Activated T-helper 1 cell treated with anti-CD3 and anti-CD28 coated beads, Interleukin-12 subunit alpha, Interleukin-12 subunit beta, Interleukin-2, Interleukin-4 antibody, amounts not matched to agents 30 ng/mL and 10 ng/mL and 1 ng/mL, durations not matched to agents 14 hours and 24 hours and 36 hours (primary cell): Measurements from ENCODE around the gene FYB2. TPM values are rescaled to one million over a fixed set of nuclear protein-coding genes. Genes with fewer than 3 reads are reported as not detected.

Experiments
- DNase-seq: peaks from one replicate; pipeline ENCODE4 v3.0.0; 2021; ENCODE audit warnings: low spot score
- H3K27ac Mint-ChIP-seq: one replicate; pipeline ENCODE4 v1.8.0; 2021; ENCODE audit warnings: mild to moderate bottlenecking, mixed read lengths
- H3K27me3 Mint-ChIP-seq: one replicate; pipeline ENCODE4 v1.8.0; 2022; ENCODE audit warnings: mild to moderate bottlenecking, moderate library complexity, mixed read lengths; ENCODE audit not compliant: insufficient read depth
- H3K36me3 Mint-ChIP-seq: one replicate; pipeline ENCODE4 v1.8.0; 2021; ENCODE audit warnings: low read depth, mixed read lengths
- H3K4me1 Mint-ChIP-seq: one replicate; pipeline ENCODE4 v1.8.0; 2021; ENCODE audit warnings: low read depth, mixed read lengths
- H3K4me3 Mint-ChIP-seq: one replicate; pipeline ENCODE4 v1.8.0; 2021; ENCODE audit warnings: mild to moderate bottlenecking, moderate library complexity, mixed read lengths
- H3K9me3 Mint-ChIP-seq: one replicate; pipeline ENCODE4 v1.8.0; 2021; ENCODE audit warnings: mixed read lengths
- intact Hi-C: fragments of 100-400 bp; cut with micrococcal nuclease; formaldehyde crosslinking; loops from one replicate; pipeline ENCODE4 v1.15.1; 2024
- total RNA-seq: library from RNA; stranded (reverse); gene quantifications from 2 replicates; pipeline ENCODE4 v1.2.3, GENCODE V29; 2022

The FYB2 gene, protein sequence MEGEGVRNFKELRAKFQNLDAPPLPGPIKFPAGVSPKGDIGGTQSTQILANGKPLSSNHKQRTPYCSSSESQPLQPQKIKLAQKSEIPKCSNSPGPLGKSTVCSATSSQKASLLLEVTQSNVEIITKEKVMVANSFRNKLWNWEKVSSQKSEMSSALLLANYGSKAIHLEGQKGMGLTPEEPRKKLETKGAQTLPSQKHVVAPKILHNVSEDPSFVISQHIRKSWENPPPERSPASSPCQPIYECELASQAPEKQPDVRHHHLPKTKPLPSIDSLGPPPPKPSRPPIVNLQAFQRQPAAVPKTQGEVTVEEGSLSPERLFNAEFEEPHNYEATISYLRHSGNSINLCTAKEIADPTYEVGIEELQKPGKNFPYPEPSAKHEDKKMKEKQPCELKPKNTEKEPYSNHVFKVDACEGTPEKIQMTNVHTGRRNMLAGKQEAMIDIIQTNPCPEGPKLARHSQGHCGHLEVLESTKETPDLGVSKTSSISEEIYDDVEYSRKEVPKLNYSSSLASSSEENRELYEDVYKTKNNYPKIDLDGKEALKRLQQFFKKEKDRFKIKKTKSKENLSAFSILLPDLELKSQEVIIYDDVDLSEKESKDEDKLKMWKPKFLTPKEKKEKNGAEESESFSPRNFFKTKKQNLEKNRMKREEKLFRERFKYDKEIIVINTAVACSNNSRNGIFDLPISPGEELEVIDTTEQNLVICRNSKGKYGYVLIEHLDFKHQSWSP
- not detected in 2 replicates for total RNA-seq

DNA sequence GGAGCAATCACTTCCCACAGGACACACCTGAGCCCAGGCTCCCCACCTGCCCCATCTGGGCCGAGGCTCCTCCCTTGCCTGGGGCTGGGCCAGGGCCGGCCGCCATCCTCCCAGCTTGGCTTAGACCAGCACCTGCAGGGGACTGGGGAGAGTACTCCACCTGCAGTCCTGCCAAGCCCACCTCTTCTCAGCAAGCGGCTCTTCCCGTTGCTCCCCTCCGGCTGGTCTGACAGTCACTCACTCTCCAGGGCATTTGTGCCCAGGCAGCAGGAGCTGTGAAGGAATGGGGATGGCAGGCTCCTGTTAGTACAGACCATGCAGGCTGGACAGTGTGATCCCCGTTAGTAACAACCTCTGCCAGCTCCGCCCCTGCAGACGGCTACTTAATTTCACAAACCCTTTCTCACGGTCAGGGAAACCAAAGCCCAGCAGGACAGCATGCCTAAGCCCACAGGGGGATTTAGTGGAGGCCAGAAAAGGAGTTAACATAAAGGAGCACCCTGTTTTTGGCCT lies at the start of gene FYB2:
Gene FYB2 (minus strand): TSS at position 18 of the 513 bp plus-strand sequence. CDS start 114 bp downstream, outside the sequence.
- Mint-ChIP-seq H3K36me3 (no peaks in the 10 kb centered on the region), H3K27ac (no peak within 1 kb of the TSS), H3K27me3 (peaks cover 9% of the 10 kb centered on the region), H3K9me3 (peaks cover 4% of the 10 kb centered on the region), H3K4me3 (no peak within 1 kb of the TSS), H3K4me1 (no peaks in the 10 kb centered on the region)
- intact Hi-C loops, result no loop called here
- no peak for DNase-seq

DNA sequence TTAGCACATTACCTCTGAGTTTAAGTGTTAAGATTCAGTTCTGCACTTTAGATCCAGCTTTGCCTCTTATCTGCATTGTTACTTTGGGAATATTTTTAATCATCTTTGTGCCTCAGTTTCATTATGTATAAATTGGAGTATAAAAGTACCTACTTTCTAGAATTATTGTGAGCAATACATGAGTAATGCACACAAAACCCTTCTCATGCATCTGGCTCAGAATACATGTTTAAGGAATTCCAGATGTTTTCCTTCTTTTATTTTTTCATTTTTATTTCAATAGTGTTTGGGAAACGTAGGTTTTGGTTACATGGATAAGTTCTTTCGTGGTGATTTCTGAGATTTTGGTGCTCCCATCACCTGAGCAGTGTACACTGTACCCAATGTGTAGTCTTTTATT lies 49.6 kb upstream of the FYB2 start:
- H3K4me1 Mint-ChIP-seq, result no peaks in the 10 kb centered on the region
- H3K27me3 Mint-ChIP-seq, result peaks cover 1% of the 10 kb centered on the region
- intact Hi-C loops, result no loop called here
- H3K4me3 Mint-ChIP-seq, result no peak overlapping the region
- no peaks in the 10 kb centered on the region for H3K36me3 Mint-ChIP-seq
- H3K9me3 Mint-ChIP-seq, result no peaks in the 10 kb centered on the region
- no peak for DNase-seq
- no peak overlapping the region for H3K27ac Mint-ChIP-seq

DNA sequence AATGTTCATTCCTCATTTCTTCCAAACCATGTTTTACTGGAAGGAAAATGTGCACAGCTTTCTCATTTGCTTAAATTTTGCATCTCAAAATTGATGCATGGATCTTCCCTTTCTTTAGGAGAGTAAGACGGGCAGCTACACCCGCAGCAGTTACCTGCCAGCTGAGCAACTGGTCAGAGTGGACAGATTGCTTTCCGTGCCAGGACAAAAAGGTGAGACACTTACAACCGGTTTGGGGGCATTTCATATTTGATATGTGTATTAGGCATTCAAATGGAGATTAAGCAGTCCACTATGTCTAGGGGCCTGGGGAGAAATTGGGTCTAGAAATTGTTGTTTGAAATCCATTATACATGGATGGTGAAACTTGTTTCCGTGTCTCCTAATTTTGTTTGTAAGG lies 48.3 kb upstream of the FYB2 start:
- Mint-ChIP-seq H3K27ac (no peak overlapping the region), H3K27me3 (peaks cover 1% of the 10 kb centered on the region), H3K4me3 (no peak overlapping the region), H3K4me1 (no peaks in the 10 kb centered on the region), H3K9me3 (no peaks in the 10 kb centered on the region), H3K36me3 (no peaks in the 10 kb centered on the region)
- no peak for DNase-seq
- intact Hi-C loops, result no loop called here

DNA sequence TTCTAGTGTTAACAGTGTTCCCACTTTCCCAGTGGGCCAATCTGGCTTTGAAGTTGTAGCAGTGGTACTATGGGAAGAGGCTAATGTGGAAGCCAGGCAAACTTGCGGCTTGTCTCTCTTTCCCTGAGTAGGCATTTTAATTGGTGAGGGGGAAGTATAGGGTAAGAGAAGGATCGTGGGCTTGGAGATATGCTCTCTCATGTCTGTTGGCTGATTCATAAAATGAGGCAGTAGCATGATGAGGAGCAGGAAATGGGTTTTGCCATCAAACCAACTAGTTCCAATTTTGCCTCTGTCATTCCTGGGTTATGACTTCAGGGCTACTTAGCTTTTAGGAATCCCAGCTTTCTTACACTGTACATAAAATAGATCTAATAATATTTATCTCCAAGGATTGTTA lies 47.5 kb upstream of the FYB2 start:
- peaks cover 1% of the 10 kb centered on the region for H3K27me3 Mint-ChIP-seq
- no peaks in the 10 kb centered on the region for H3K36me3 Mint-ChIP-seq
- no peak overlapping the region for H3K4me3 Mint-ChIP-seq
- H3K9me3 Mint-ChIP-seq, result no peaks in the 10 kb centered on the region
- DNase-seq, result no peak
- intact Hi-C loops, result no loop called here
- H3K4me1 Mint-ChIP-seq, result no peaks in the 10 kb centered on the region
- H3K27ac Mint-ChIP-seq, result no peak overlapping the region

DNA sequence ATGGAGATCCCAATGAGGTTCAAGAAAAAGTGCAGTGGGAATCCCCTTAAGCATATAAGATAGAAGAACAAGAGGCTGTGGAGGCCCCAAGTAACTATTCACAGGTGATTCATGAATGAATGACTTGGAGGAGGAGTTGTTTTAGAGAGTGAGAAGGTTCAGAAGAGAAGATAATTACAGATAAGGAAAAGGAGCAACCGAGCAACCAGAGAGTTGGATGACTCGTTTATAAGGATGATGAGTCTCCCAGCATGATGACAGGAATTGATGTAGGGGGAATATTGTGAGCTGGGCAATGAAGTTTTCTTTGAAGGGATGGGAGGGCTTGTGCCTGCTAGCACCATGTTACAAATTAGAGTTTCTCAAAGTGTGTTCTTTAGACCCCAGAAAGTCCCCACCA lies 45.2 kb upstream of the FYB2 start:
- no peaks in the 10 kb centered on the region for H3K4me1 Mint-ChIP-seq
- H3K4me3 Mint-ChIP-seq, result no peak overlapping the region
- no peak for DNase-seq
- intact Hi-C loops, result no loop called here
- peaks cover 1% of the 10 kb centered on the region for H3K27me3 Mint-ChIP-seq
- no peaks in the 10 kb centered on the region for H3K9me3 Mint-ChIP-seq
- no peaks in the 10 kb centered on the region for H3K36me3 Mint-ChIP-seq
- no peak overlapping the region for H3K27ac Mint-ChIP-seq

DNA sequence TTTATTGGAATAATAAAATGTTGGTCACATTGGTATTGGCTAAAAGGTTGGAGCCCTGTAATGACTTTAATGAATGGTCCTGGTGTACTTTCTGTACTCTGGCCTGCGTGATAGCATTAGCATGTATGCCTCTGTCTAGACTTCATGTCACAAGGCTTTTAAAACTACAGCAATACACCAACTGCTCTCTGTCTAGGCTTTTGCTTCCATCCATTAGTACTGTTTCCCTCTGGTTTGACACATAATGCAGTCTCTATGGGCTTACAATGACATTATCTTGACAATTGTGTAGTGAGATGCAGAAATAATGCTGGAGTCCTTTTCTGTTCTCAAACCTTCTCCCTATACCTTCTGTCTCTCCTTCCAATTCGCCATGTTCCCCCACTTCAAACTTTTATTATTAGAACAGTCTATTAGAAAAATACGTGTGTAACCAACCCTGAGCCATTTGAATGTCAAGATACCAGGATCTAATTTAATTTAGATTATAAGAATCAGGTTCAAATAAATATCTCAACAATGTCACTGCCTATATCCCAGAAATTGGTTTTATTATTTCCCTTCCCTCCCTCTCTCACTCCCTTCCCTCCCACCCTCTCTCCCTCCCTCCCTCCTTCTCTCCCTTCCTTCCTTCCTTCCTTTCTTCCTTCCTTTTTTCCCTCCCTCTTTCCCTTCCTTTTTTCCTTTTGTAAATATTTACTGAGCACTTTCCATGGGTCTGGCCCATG lies 44.2 kb upstream of the FYB2 start:
- intact Hi-C loops, result no loop called here
- Mint-ChIP-seq H3K36me3 (no peaks in the 10 kb centered on the region), H3K4me3 (no peak overlapping the region), H3K27ac (no peak overlapping the region), H3K4me1 (no peaks in the 10 kb centered on the region), H3K9me3 (no peaks in the 10 kb centered on the region), H3K27me3 (no peaks in the 10 kb centered on the region)
- no peak for DNase-seq

DNA sequence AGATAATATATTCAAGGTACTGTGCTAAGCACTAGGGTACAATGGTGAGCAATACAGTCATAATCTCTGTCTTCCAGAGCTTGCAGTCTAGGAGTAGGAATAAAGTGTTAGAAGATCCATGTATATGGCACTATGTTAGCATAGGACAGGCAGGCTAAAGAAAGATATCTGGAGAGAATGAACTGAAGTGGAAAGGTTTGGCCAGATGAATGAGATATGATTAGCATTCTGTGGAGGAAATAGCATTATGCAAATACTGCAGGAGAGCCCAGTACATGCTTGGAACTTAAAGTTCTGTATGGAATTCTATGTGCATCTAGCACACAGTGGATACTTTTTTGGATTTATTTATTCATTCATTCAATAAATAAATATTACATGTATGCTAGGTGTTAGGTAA lies 40.1 kb upstream of the FYB2 start:
- H3K4me1 Mint-ChIP-seq, result no peaks in the 10 kb centered on the region
- H3K36me3 Mint-ChIP-seq, result no peaks in the 10 kb centered on the region
- no peak overlapping the region for H3K27ac Mint-ChIP-seq
- H3K27me3 Mint-ChIP-seq, result no peaks in the 10 kb centered on the region
- DNase-seq, result no peak
- no peaks in the 10 kb centered on the region for H3K9me3 Mint-ChIP-seq
- no peak overlapping the region for H3K4me3 Mint-ChIP-seq
- intact Hi-C loops, result no loop called here

DNA sequence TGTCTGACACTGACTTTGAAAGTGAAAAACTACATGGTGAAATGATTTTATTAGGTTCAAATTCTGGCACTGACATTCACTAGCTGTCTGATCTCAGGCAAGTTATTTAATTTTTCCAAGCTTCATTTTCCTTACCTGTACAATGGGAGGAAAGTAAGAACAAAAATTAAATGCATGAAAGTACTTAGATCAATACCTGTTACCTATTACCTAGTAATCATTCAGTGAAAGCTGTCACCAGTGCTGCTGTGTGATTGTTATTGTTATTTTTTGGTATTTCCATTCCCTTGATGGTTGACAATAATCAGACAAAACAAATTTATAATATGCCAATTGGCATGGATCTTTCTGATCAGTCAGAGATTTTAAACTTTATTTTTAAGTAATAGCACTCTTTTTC lies 37.0 kb upstream of the FYB2 start:
- H3K4me3 Mint-ChIP-seq, result no peak overlapping the region
- H3K9me3 Mint-ChIP-seq, result no peaks in the 10 kb centered on the region
- H3K27me3 Mint-ChIP-seq, result no peaks in the 10 kb centered on the region
- H3K4me1 Mint-ChIP-seq, result no peaks in the 10 kb centered on the region
- H3K27ac Mint-ChIP-seq, result no peak overlapping the region
- intact Hi-C loops, result no loop called here
- no peaks in the 10 kb centered on the region for H3K36me3 Mint-ChIP-seq
- DNase-seq, result no peak

DNA sequence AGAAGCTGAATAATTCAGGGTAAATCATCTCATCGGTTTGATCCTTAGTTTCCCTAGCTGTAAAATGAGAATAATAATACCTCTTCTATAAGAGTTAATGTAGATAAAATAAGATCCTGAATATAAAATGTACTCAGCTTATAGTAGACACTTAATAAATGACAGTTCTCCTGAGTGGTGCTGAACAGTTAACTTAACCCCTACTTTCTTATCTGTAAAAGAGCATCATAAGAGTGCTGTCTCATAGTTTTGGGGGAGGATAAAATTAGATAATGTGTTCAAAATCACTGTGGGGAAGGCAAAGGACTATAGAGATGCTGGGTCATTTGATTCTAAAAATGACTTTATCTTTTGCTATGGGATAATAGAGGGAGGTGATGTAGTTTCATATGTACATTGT lies 36.0 kb upstream of the FYB2 start:
- H3K4me3 Mint-ChIP-seq, result no peak overlapping the region
- H3K4me1 Mint-ChIP-seq, result no peaks in the 10 kb centered on the region
- intact Hi-C loops, result no loop called here
- H3K9me3 Mint-ChIP-seq, result no peaks in the 10 kb centered on the region
- no peak for DNase-seq
- no peak overlapping the region for H3K27ac Mint-ChIP-seq
- H3K27me3 Mint-ChIP-seq, result no peaks in the 10 kb centered on the region
- no peaks in the 10 kb centered on the region for H3K36me3 Mint-ChIP-seq

DNA sequence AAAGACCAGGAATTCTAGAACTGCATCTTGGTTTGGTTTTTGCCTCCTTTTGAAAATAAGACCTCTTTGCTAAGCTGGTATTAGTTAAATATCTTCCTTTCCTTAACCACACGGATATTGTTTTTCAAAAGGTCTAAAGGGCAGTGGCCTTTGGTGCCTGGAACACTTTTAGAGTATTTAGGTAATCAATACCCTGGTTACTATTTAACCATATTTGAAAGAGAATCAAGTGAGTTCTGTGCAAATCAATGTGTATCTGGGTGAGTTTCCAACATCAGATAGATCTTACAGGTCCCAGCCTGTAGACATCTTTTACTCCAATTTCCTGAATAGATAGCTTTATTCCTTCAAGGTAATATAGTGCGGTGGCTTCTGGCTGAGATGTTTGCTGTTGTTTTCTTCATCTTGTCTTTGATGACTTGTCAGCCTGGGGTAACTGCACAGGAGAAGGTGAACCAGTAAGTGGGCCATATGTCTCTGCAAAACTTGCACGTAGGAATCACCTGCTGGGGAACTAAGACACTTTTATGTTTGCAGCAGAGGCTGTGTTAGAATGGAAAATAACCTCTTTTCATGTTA lies 35.4 kb upstream of the FYB2 start, which contains the start of gene C8A:
Gene C8A (plus strand): TSS at position 277 of the 579 bp plus-strand sequence. CDS start 105 bp downstream, at position 382.
- intact Hi-C loops, result no loop called here

DNA sequence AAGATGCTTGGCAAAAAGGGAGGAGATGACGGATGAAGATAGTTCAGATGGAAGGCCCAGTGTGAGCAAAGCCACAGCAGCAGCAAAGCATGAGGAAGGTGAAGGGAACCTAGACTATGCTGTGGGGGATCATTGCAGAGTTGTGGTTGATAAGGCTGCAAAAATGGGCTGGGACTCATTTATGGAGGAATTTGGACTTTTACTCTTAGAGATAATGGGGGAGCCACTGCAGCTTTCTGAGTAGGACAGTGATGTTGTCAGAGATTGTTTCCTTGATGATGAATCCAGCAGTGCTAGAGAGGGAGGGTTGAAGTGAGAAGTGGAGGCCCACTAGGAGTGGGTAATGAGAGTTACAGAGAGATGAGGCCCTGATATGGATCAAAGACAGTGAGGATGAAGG lies 33.3 kb upstream of the FYB2 start:
- Mint-ChIP-seq H3K9me3 (no peaks in the 10 kb centered on the region), H3K36me3 (no peaks in the 10 kb centered on the region), H3K27me3 (no peaks in the 10 kb centered on the region), H3K4me1 (no peaks in the 10 kb centered on the region), H3K27ac (no peak overlapping the region), H3K4me3 (no peak overlapping the region)
- intact Hi-C loops, result no loop called here
- DNase-seq, result no peak

More for the DNA sequence above, 35.4 kb upstream of the FYB2 start, which contains the start of gene C8A:
- Mint-ChIP-seq H3K27me3 (no peaks in the 10 kb centered on the region), H3K36me3 (no peaks in the 10 kb centered on the region), H3K4me3 (no peak within 1 kb of the TSS), H3K27ac (no peak within 1 kb of the TSS), H3K4me1 (no peaks in the 10 kb centered on the region), H3K9me3 (no peaks in the 10 kb centered on the region)
- DNase-seq, result no peak

DNA sequence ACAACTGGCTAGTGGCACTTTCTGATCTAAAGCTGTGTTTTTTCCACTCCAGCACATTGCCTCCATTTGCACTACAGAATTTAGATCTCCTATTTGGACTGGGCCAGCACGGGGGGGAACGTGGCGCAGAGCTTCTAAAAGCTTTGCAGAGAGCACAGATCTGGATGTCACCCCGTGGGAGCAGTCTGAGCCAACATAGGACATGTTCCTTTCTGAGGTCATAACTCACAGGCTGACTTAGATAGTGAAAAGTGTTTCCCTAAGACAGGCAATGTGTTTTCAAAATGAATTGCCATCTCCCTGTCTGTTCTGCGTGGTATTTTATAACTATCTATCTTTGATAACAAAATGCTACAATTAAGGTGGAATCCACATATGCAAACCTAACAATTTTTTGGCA lies 31.7 kb upstream of the FYB2 start:
- intact Hi-C loops, result no loop called here

More for the DNA sequence above, 31.7 kb upstream of the FYB2 start:
- H3K4me3 Mint-ChIP-seq, result no peak overlapping the region
- no peaks in the 10 kb centered on the region for H3K36me3 Mint-ChIP-seq
- no peak overlapping the region for H3K27ac Mint-ChIP-seq
- no peaks in the 10 kb centered on the region for H3K4me1 Mint-ChIP-seq
- H3K9me3 Mint-ChIP-seq, result no peaks in the 10 kb centered on the region
- DNase-seq, result no peak
- no peaks in the 10 kb centered on the region for H3K27me3 Mint-ChIP-seq
